GM12891 (cell line): ENCODE results near the gene INHBE.

Source experiments
- POLR2A ChIP-seq: IDR thresholded peaks from 2 replicates; pipeline ENCODE4 v1.6.1; 2011; ENCODE audit warnings: low read depth, low read length, control low read depth
- POLR2AphosphoS5 ChIP-seq: IDR thresholded peaks from 2 replicates; pipeline ENCODE4 v1.6.1; 2011; ENCODE audit warnings: low read depth, low read length, control low read depth
- SPI1 ChIP-seq: IDR thresholded peaks from 2 replicates; pipeline ENCODE4 v1.6.1; 2011; ENCODE audit warnings: low read depth, low read length, control low read depth
- TAF1 ChIP-seq: IDR thresholded peaks from 2 replicates; pipeline ENCODE4 v1.6.1; 2011; ENCODE audit warnings: low read depth, low read length, control low read depth

GRCh38 chr12:57433370-57433769 lies 21.7 kb upstream of the INHBE start:
- no peak for TF ChIP-seq SPI1
- TF ChIP-seq TAF1 = no peak
- no peak for TF ChIP-seq POLR2A
- no peak for TF ChIP-seq POLR2AphosphoS5
